Measurements from ENCODE around the gene GPSM3. TPM values are rescaled to one million over a fixed set of nuclear protein-coding genes. Genes with fewer than 3 reads are reported as not detected.

GPSM3 gene
- total RNA-seq, 4 donors from 2014 or later: 2.3 to 9.7 (median 3.5) TPM; not detected in 1

- Histone ChIP-seq H3K4me3 (no peak overlapping the region), H3K27me3 (no peaks in the 10 kb centered on the region), H3K36me3 (no peaks in the 10 kb centered on the region), H3K27ac (peak overlapping the region in 1 of 2 donors; percentile 70), H3K4me1 (no peaks in the 10 kb centered on the region), H3K9me3 (no peaks in the 10 kb centered on the region)
- intact Hi-C loops (cut with DNase I; ENCODE audit: low total_unique reads): no loop called here
- TF ChIP-seq CTCF (IDR thresholded peaks at IDR 0.05): no peak
- no peak for TF ChIP-seq POLR2A (IDR thresholded peaks at IDR 0.05)
- DNase-seq: no peak
Observed at GRCh38 chr6:32224696-32225095, 32.3 kb upstream of the GPSM3 start.

GRCh38 chr6:32223258-32224235 is 31.1 kb upstream of the GPSM3 start, which contains the start of gene NOTCH4:
Gene NOTCH4, minus strand, starts transcription at chr6:32224067. Its CDS starts 139 bp downstream, at chr6:32223928.
- Histone ChIP-seq H3K27ac (peak within 1 kb of the TSS; percentile 47 to 70), H3K36me3 (no peaks in the 10 kb centered on the region), H3K4me3 (no peak within 1 kb of the TSS), H3K9me3 (no peaks in the 10 kb centered on the region), H3K4me1 (no peaks in the 10 kb centered on the region), H3K27me3 (no peaks in the 10 kb centered on the region)
- DNase-seq: no peak
- intact Hi-C loops (cut with DNase I; ENCODE audit: low total_unique reads): no loop called here
- TF ChIP-seq POLR2A (IDR thresholded peaks at IDR 0.05) (peak in 1 of 2 donors; percentile 22), CTCF (IDR thresholded peaks at IDR 0.05) (no peak)

GRCh38 chr6:32222333-32223230 is 30.1 kb upstream of the GPSM3 start:
- TF ChIP-seq CTCF (IDR thresholded peaks at IDR 0.05): no peak
- peak overlapping the region; percentile 31 to 47 for H3K27ac ChIP-seq
- no peaks in the 10 kb centered on the region for H3K27me3 ChIP-seq
- no peak overlapping the region for H3K4me3 ChIP-seq
- H3K9me3 ChIP-seq: no peaks in the 10 kb centered on the region
- intact Hi-C loops (cut with DNase I; ENCODE audit: low total_unique reads): no loop called here
- no peak for DNase-seq
- no peaks in the 10 kb centered on the region for H3K4me1 ChIP-seq
- H3K36me3 ChIP-seq: no peaks in the 10 kb centered on the region

GRCh38 chr6:32220021-32220420 is 27.6 kb upstream of the GPSM3 start:
- H3K4me3 ChIP-seq: no peak overlapping the region

More at GRCh38 chr6:32220021-32220420, 27.6 kb upstream of the GPSM3 start:
- no peaks in the 10 kb centered on the region for H3K9me3 ChIP-seq
- no peaks in the 10 kb centered on the region for H3K4me1 ChIP-seq
- H3K27me3 ChIP-seq: no peaks in the 10 kb centered on the region
- no peak overlapping the region for H3K27ac ChIP-seq
- H3K36me3 ChIP-seq: no peaks in the 10 kb centered on the region
- no peak for TF ChIP-seq CTCF (IDR thresholded peaks at IDR 0.05)
- TF ChIP-seq POLR2A (IDR thresholded peaks at IDR 0.05): no peak
- DNase-seq: no peak
- intact Hi-C loops (cut with DNase I; ENCODE audit: low total_unique reads): no loop called here

All from uterus (tissue), 4 donors.